IMR-90 (cell line): ENCODE measurements around the gene UGT8.

ENCODE experiments used
- FOS ChIP-seq: fragments of 150-350 bp; IDR thresholded peaks from 2 replicates; pipeline ENCODE4 v1.6.1; 2016; ENCODE audit warnings: low read depth, low read length
- RCOR1 ChIP-seq: IDR thresholded peaks from 2 replicates; pipeline ENCODE4 v1.6.1; 2012; ENCODE audit warnings: mild to moderate bottlenecking, low read length, improper control_type of control experiment; ENCODE audit not compliant: insufficient replicate concordance
- TF ChIP-seq, protein P1 (sequence below): conservative IDR thresholded peaks from 2 replicates; pipeline ENCODE4 v1.5.1; 2012; ENCODE audit warnings: mild to moderate bottlenecking, low read depth, low read length, improper control_type of control experiment

DNA sequence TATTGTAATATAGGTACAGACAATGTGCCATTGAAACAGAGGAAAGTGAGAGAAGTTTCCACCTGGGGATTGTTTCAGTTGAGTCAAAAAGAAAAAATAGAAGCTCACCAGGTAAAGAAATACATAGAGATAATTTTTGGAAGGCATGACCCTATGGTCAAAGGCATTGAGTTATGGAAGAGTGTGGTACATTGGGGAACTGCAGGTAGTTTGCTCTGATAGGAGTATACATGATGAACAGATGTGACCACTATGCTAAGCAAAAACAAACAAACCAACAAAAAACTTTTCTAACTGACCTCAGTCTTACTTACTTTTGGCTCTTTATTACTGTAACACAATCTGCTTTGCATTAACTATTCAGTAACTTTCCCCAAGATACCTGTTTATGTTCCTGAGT is 85.9 kb downstream of the UGT8 start:
- TF ChIP-seq, protein P1, sequence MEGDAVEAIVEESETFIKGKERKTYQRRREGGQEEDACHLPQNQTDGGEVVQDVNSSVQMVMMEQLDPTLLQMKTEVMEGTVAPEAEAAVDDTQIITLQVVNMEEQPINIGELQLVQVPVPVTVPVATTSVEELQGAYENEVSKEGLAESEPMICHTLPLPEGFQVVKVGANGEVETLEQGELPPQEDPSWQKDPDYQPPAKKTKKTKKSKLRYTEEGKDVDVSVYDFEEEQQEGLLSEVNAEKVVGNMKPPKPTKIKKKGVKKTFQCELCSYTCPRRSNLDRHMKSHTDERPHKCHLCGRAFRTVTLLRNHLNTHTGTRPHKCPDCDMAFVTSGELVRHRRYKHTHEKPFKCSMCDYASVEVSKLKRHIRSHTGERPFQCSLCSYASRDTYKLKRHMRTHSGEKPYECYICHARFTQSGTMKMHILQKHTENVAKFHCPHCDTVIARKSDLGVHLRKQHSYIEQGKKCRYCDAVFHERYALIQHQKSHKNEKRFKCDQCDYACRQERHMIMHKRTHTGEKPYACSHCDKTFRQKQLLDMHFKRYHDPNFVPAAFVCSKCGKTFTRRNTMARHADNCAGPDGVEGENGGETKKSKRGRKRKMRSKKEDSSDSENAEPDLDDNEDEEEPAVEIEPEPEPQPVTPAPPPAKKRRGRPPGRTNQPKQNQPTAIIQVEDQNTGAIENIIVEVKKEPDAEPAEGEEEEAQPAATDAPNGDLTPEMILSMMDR, result no peak
- no peak for TF ChIP-seq RCOR1
- no peak for TF ChIP-seq FOS
